ENCODE measurements around the gene ZBTB8OS.
A peak's percentile ranks its signal among the peaks of the same experiment; 100 is the strongest.
"Not testable (repeated sequence)": the region's sequence is repeated elsewhere in the genome, so short reads cannot be mapped to it uniquely, and the experiment has no call there.

ZBTB8OS gene

GRCh38 chr1:32650248-32650751 is at the start of gene ZBTB8OS:
Gene ZBTB8OS (minus strand): TSS chr1:32650550. CDS start chr1:32650529, 21 bp downstream.
- peak; percentile 92 for DNase-seq

GRCh38 chr1:32696996-32697395 is 46.6 kb upstream of the ZBTB8OS start:
- not testable (repeated sequence) for DNase-seq

- DNase-seq = no peak
Measured at GRCh38 chr1:32696041-32696440, 45.7 kb upstream of the ZBTB8OS start.

- DNase-seq = peak; percentile 71
Measured at GRCh38 chr1:32695098-32695904, 45.0 kb upstream of the ZBTB8OS start.

GRCh38 chr1:32693455-32694174 is 43.3 kb upstream of the ZBTB8OS start:
- DNase-seq = no peak

- DNase-seq = no peak
Measured at GRCh38 chr1:32686387-32686786, 36.0 kb upstream of the ZBTB8OS start.

- DNase-seq = no peak
Measured at GRCh38 chr1:32685498-32685897, 35.1 kb upstream of the ZBTB8OS start.

- no peak for DNase-seq
Measured at GRCh38 chr1:32684167-32684811, 33.9 kb upstream of the ZBTB8OS start.

GRCh38 chr1:32683397-32683796 is 33.0 kb upstream of the ZBTB8OS start:
- DNase-seq = no peak

GRCh38 chr1:32681999-32682398 is 31.6 kb upstream of the ZBTB8OS start:
- DNase-seq = no peak

GRCh38 chr1:32681509-32681908 is 31.2 kb upstream of the ZBTB8OS start:
- DNase-seq = no peak

- no peak for DNase-seq
Measured at GRCh38 chr1:32680642-32681041, 30.3 kb upstream of the ZBTB8OS start.

GRCh38 chr1:32679993-32680392 is 29.6 kb upstream of the ZBTB8OS start:
- not testable (repeated sequence) for DNase-seq

GRCh38 chr1:32676945-32677344 is 26.6 kb upstream of the ZBTB8OS start:
- no peak for DNase-seq

- not testable (repeated sequence) for DNase-seq
Measured at GRCh38 chr1:32668716-32669115, 18.4 kb upstream of the ZBTB8OS start.

GRCh38 chr1:32666901-32667566 is 16.7 kb upstream of the ZBTB8OS start:
- no peak for DNase-seq

GRCh38 chr1:32665915-32666314 is 15.6 kb upstream of the ZBTB8OS start:
- DNase-seq = no peak

- no peak for DNase-seq
Measured at GRCh38 chr1:32659581-32659980, 9.2 kb upstream of the ZBTB8OS start.

- DNase-seq = no peak
Measured at GRCh38 chr1:32652244-32652962, 2.1 kb upstream of the ZBTB8OS start.

GRCh38 chr1:32651461-32652073 is 1.2 kb upstream of the ZBTB8OS start:
- DNase-seq = no peak

- DNase-seq = peak; percentile 99
Measured at GRCh38 chr1:32650752-32651460, 556 bp upstream of the ZBTB8OS start, which contains the start of gene RBBP4. Gene RBBP4 (plus strand): TSS chr1:32651208. CDS start chr1:32651307, 99 bp downstream.
